Neuron (in vitro differentiated cells): ENCODE measurements around the gene NECAB2.

Experiments
- H2AFZ ChIP-seq: one replicate; pipeline ENCODE4 v1.6.1; 2013; ENCODE audit warnings: low read depth, mild to moderate bottlenecking, inconsistent platforms, low read length, moderate library complexity
- H3K27me3 ChIP-seq: one replicate; pipeline ENCODE4 v1.6.1; 2013; ENCODE audit warnings: low read length; ENCODE audit not compliant: insufficient read depth
- H3K36me3 ChIP-seq: one replicate; pipeline ENCODE4 v1.6.1; 2013; ENCODE audit warnings: low read length; ENCODE audit not compliant: insufficient read depth
- H3K4me1 ChIP-seq: one replicate; pipeline ENCODE4 v1.6.1; 2013; ENCODE audit warnings: low read length; ENCODE audit not compliant: insufficient read depth
- H3K4me3 ChIP-seq: 2 replicates; pipeline ENCODE4 v1.5.1; 2013; ENCODE audit warnings: mild to moderate bottlenecking, low read length, moderate library complexity
- H3K9me3 ChIP-seq: one replicate; pipeline ENCODE4 v1.6.1; 2013; ENCODE audit warnings: low read length

Gene NECAB2

GRCh38 chr16:83932304-83932703, 35.7 kb upstream of the NECAB2 start:
- Histone ChIP-seq H3K27me3 (no peaks in the 10 kb centered on the region), H2AFZ (no peak overlapping the region), H3K9me3 (no peaks in the 10 kb centered on the region), H3K4me1 (no peaks in the 10 kb centered on the region), H3K4me3 (no peak overlapping the region), H3K36me3 (no peaks in the 10 kb centered on the region)

DNA sequence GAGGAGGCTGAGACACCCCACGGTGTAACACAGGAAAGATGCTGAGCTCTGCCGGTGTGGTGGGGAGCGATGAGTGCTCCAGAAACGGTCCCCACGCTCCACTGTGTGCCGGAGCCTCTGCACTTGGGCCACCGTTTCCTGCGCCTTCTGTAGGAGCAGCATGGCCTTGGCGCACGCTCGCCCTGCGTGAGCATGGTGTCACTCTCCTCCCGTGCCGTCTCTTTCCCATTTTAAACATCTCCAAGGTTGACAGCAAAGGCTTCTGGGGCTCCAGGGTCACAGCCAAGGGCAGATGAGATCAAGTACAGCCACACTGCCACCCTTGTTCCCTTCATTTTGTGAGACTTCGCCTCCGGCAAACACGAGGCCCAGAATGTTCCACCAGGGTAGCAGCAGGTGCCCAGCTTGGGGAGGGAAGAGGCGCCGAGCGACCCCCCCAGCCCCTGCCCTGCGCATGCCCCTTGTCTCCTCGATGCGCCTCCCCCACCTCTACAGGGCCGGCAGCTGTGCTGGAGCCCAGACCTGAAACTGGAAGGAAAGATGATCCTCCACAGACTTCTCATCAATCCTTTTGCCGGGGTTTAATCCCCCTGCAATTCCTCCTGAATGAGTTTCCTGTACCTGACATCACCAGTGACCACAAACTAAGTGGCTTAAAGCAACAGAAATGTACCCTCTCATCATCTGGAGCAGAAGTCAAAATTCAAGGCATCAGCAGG, 34.9 kb upstream of the NECAB2 start:
- Histone ChIP-seq H3K9me3 (no peaks in the 10 kb centered on the region), H3K4me3 (no peak overlapping the region), H2AFZ (no peak overlapping the region), H3K27me3 (no peaks in the 10 kb centered on the region), H3K4me1 (no peaks in the 10 kb centered on the region), H3K36me3 (no peaks in the 10 kb centered on the region)

- no peak overlapping the region for H2AFZ ChIP-seq
- no peaks in the 10 kb centered on the region for H3K4me1 ChIP-seq
- H3K27me3 ChIP-seq: no peaks in the 10 kb centered on the region
- H3K4me3 ChIP-seq: no peak overlapping the region
- H3K36me3 ChIP-seq: no peaks in the 10 kb centered on the region
- no peaks in the 10 kb centered on the region for H3K9me3 ChIP-seq
Observed at GRCh38 chr16:83933885-83934683, 34.0 kb upstream of the NECAB2 start.

- H2AFZ ChIP-seq: no peak overlapping the region
- H3K4me3 ChIP-seq: no peak overlapping the region
- no peaks in the 10 kb centered on the region for H3K36me3 ChIP-seq
- no peaks in the 10 kb centered on the region for H3K9me3 ChIP-seq
- H3K27me3 ChIP-seq: no peaks in the 10 kb centered on the region
- H3K4me1 ChIP-seq: no peaks in the 10 kb centered on the region
Observed at GRCh38 chr16:83934684-83934977, 33.4 kb upstream of the NECAB2 start.

DNA sequence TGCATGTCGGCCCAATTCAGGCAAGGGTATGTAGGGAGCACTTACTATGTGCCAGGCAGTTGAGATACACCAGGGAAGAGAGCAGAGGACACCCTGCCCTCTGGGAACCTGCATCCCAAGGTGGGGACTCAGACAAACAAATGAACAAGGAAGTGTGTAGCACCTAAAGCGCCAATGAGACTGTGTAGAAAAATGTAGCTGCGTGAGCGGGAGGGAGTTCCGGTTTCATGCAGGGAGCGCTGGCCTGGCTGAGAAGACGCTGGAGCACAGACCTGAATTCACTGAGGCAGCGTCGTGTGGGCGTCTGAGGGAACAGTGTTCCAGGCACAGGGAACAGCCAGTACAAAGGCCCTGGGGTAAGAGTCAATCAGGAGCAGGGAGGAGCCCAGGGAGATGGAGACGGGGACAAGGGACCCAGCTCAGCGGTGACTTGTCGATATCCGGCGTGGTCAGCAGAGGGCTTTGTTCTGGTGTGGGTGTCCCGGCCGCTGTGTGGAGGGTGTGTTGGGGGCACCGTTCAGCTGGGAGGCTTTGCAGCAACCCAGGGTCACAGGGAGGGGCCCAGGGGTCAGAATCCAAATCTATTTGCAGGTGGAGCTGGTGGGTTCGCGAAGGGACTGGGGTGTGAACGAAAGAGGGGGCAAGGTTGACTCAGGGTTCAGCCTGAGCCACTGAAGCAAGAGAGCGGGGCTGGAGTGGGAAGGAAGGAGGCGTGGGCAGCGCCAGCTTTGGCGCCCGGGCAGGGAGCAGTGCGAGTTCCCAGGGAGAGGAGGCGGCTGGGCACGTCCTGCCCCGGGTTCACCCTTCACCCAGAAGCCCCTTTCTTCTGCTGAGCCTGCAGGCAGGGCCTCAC, 32.8 kb upstream of the NECAB2 start:
- no peak overlapping the region for H3K4me3 ChIP-seq

DNA sequence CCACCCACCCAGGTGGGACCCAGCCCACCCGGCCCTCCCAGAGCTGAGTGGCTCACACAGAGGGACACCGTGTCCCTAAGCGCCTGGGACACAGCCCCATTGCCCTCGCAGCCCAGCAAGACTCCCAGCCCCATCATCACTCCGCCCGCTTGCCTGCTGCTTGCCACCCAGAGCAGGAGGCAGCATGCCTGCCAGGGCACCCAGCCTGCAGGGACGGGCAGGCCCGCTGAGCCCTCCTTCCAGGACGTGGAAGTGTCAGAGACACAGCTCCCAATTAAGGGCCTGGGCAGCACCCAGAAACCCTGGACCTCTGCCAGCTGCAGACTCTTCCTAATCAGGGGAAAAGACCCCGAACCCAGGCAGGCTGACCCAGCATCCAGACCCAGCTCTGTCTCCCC, 32.2 kb upstream of the NECAB2 start:
- Histone ChIP-seq H3K4me3 (no peak overlapping the region), H2AFZ (no peak overlapping the region), H3K36me3 (no peaks in the 10 kb centered on the region), H3K4me1 (no peaks in the 10 kb centered on the region), H3K27me3 (no peaks in the 10 kb centered on the region), H3K9me3 (no peaks in the 10 kb centered on the region)

More for the DNA sequence above, 32.8 kb upstream of the NECAB2 start:
- Histone ChIP-seq H3K27me3 (no peaks in the 10 kb centered on the region), H2AFZ (no peak overlapping the region), H3K36me3 (no peaks in the 10 kb centered on the region), H3K4me1 (no peaks in the 10 kb centered on the region), H3K9me3 (no peaks in the 10 kb centered on the region)

DNA sequence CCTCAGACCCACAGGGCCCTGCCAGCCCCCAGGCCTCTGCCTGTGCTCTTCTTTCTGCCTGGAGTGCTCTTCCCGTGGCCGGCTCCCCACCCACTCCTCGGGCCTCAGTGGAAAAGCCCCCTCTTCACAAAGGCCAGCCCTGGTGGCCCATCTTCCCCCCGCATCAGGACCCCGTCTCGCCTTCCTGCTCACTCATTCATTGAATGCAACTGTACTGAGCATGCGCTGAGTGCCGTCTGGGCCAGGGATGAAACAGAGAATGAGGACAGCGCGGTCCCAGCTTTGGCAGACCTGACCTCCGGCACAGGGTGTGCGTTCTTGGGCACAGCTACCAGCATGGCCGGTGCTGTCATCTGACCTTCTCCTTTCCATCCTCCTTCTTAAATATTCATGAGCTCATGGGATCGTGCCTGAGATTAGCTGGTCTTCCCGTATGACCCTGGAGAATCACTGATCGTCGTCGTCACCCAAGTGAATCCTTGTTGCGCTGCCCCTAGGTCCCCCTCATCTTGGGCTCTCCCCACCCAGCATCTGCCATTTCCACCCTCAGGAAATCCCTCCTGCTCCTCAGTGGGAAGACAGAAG, 31.4 kb upstream of the NECAB2 start:
- H3K36me3 ChIP-seq: no peaks in the 10 kb centered on the region
- H2AFZ ChIP-seq: no peak overlapping the region
- H3K9me3 ChIP-seq: no peaks in the 10 kb centered on the region
- H3K27me3 ChIP-seq: no peaks in the 10 kb centered on the region
- no peaks in the 10 kb centered on the region for H3K4me1 ChIP-seq
- H3K4me3 ChIP-seq: no peak overlapping the region

DNA sequence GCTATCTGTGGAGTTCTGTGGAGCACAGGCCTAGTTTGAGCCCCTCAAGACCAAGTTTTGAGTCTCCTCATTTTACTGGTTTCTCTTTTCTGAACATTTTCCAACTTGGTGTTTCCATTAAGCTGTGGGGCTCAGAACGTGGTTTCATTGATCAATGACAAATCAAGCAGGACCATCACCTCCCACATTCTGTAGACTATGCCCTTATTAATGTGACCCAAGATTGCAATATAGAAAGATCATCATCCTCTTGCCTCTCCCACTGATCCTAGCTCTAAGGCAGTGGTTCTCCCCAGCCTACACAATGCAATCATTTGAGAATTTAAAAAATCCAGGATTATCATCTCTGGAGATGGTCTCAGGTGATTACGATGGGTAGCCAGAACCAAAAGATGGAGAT, 30.8 kb upstream of the NECAB2 start:
- H3K4me1 ChIP-seq: no peaks in the 10 kb centered on the region
- H3K4me3 ChIP-seq: no peak overlapping the region
- H3K9me3 ChIP-seq: no peaks in the 10 kb centered on the region
- no peaks in the 10 kb centered on the region for H3K27me3 ChIP-seq
- H3K36me3 ChIP-seq: no peaks in the 10 kb centered on the region
- no peak overlapping the region for H2AFZ ChIP-seq

- no peaks in the 10 kb centered on the region for H3K36me3 ChIP-seq
- no peaks in the 10 kb centered on the region for H3K4me1 ChIP-seq
- H2AFZ ChIP-seq: no peak overlapping the region
- H3K4me3 ChIP-seq: no peak overlapping the region
- no peaks in the 10 kb centered on the region for H3K9me3 ChIP-seq
- no peaks in the 10 kb centered on the region for H3K27me3 ChIP-seq
Observed at GRCh38 chr16:83937922-83938885, 29.8 kb upstream of the NECAB2 start.

DNA sequence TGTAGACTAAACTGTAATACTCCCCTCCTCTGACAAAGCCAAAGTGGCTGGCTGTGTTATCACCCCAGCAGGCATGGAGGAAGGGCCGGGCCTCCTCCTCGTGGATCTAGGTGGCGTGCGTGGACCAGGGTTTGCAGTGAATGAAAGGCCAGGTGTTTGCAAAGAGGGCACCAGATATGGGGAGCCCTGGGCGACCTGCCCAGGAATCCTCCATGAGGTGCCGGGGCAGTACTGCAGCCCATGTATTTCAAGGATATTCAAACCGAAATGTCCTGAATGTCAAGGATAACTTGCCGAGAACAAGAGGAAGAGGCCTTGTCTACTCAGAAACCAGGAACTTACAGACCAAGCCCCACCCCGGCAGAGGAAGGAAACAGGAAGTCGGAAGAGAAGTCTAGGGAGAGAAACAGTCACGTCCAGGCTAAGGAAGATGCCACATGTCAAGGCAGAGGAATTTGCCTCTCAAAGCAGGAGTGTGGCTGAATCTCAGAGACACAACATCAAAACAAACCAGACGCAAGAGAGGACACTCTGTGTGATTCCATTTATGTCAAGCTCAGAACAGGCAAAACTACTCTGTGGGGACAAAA, 28.7 kb upstream of the NECAB2 start:
- Histone ChIP-seq H3K27me3 (no peaks in the 10 kb centered on the region), H3K4me3 (no peak overlapping the region), H2AFZ (no peak overlapping the region), H3K36me3 (no peaks in the 10 kb centered on the region), H3K9me3 (no peaks in the 10 kb centered on the region), H3K4me1 (no peaks in the 10 kb centered on the region)

- H3K4me1 ChIP-seq: no peaks in the 10 kb centered on the region
- no peaks in the 10 kb centered on the region for H3K36me3 ChIP-seq
- no peaks in the 10 kb centered on the region for H3K9me3 ChIP-seq
- H2AFZ ChIP-seq: no peak overlapping the region
- H3K4me3 ChIP-seq: no peak overlapping the region
- no peaks in the 10 kb centered on the region for H3K27me3 ChIP-seq
Observed at GRCh38 chr16:83940119-83940518, 27.9 kb upstream of the NECAB2 start.
